HepG2 (cell line): ENCODE data around the gene NRL. TPM values are rescaled to one million over a fixed set of nuclear protein-coding genes. Genes with fewer than 3 reads are reported as not detected.
A peak's percentile ranks its signal among the peaks of the same experiment; 100 is the strongest.

Source experiments
- MBD4 ChIP-seq: IDR thresholded peaks from 2 replicates; pipeline ENCODE4 v1.6.1; 2012; ENCODE audit warnings: low read length, inconsistent platforms, borderline replicate concordance
- MED8 ChIP-seq: sonication (generic); formaldehyde crosslinking; IDR thresholded peaks from 2 replicates; pipeline ENCODE4 v1.8.1; 2023; ENCODE audit warnings: mild to moderate bottlenecking, missing genetic modification reagents; ENCODE audit not compliant: insufficient replicate concordance
- MXD4 ChIP-seq: IDR thresholded peaks from 2 replicates; pipeline ENCODE4 v1.6.1; 2016; ENCODE audit warnings: mild to moderate bottlenecking, missing biosample characterization, missing genetic modification reagents
- NFKB2 ChIP-seq: sonication (generic); formaldehyde crosslinking; IDR thresholded peaks from 2 replicates; pipeline ENCODE4 v1.4.0; 2020; ENCODE audit warnings: missing genetic modification reagents, borderline replicate concordance
- NR2C2 ChIP-seq: sonication (generic); formaldehyde crosslinking; IDR thresholded peaks from 2 replicates; pipeline ENCODE4 v1.4.0; 2020; ENCODE audit warnings: missing genetic modification reagents, mild to moderate bottlenecking, moderate library complexity, borderline replicate concordance
- PHF5A ChIP-seq: IDR thresholded peaks from one replicate; pipeline ENCODE4 v1.6.1; 2018; ENCODE audit warnings: low read depth, missing genetic modification reagents; ENCODE audit not compliant: unreplicated experiment
- SOX6 ChIP-seq, 2 experiments: fragments of 450-650 bp in 1 of 2; sonication (generic) in 1 of 2; formaldehyde crosslinking in 1 of 2; IDR thresholded peaks; 2 replicates each; pipeline versions ENCODE4 v1.4.0 to v1.6.1; 2017 to 2020; ENCODE audit warnings: antibody characterized with exemption in 1 of 2, mild to moderate bottlenecking in 1 of 2, missing genetic modification reagents in 1 of 2
- TAF1 ChIP-seq: sonication (generic); formaldehyde crosslinking; IDR thresholded peaks from 2 replicates; pipeline ENCODE4 v1.4.0; 2020; ENCODE audit warnings: missing genetic modification reagents
- TBX2 ChIP-seq: sonication (generic); formaldehyde crosslinking; IDR thresholded peaks from 2 replicates; pipeline ENCODE4 v1.5.0; 2020; ENCODE audit warnings: missing genetic modification reagents, mild to moderate bottlenecking, borderline replicate concordance
- ZC3H4 ChIP-seq: sonication (generic); formaldehyde crosslinking; IDR thresholded peaks from 2 replicates; pipeline ENCODE4 v1.4.0; 2020; ENCODE audit warnings: missing genetic modification reagents, borderline replicate concordance
- ZNF451 ChIP-seq: sonication (generic); formaldehyde crosslinking; IDR thresholded peaks from 2 replicates; pipeline ENCODE4 v1.5.0; 2020; ENCODE audit warnings: mild to moderate bottlenecking, missing genetic modification reagents
- ZSCAN9 ChIP-seq: IDR thresholded peaks from 2 replicates; pipeline ENCODE4 v1.6.1; 2016; ENCODE audit warnings: borderline replicate concordance
- polyA plus RNA-seq, 8 experiments: library from polyadenylated mRNA; depleted of rRNA in 3 of 8; stranded (reverse) in 7 of 8; unstranded in 1 of 8; fragments of >200 nt; fragmentation: Illumina TruSeq in 4 of 8; extraction: Trizol in 4 of 8; gene quantifications; 2 replicates each; pipeline versions ENCODE4 v1.2.1 to v1.2.3, GENCODE V29; 2011 to 2016; ENCODE audit warnings: low read depth in 4 of 8, missing spikeins in 1 of 8, mixed read lengths in 1 of 8; ENCODE audit not compliant: insufficient read depth in 1 of 8
- total RNA-seq, 5 experiments: library from RNA; depleted of rRNA; stranded (reverse); fragments of >200 nt; fragmentation: Illumina TruSeq; extraction: Trizol; gene quantifications; 2 replicates each; pipeline ENCODE4 v1.2.3, GENCODE V29; 2016; ENCODE audit warnings: low read depth in 1 of 5
- TF ChIP-seq, protein P1 (sequence below): sonication (generic); formaldehyde crosslinking; IDR thresholded peaks from 2 replicates; pipeline ENCODE4 v1.5.1; 2020; ENCODE audit warnings: missing genetic modification reagents, mild to moderate bottlenecking, borderline replicate concordance
- TF ChIP-seq, protein P2 (sequence below): IDR thresholded peaks from 2 replicates; pipeline ENCODE4 v1.6.1; 2012; ENCODE audit warnings: low read depth, low read length, improper control_type of control experiment
- TF ChIP-seq, protein P3 (sequence below): sonication (generic); formaldehyde crosslinking; IDR thresholded peaks from 2 replicates; pipeline ENCODE4 v1.4.0; 2020; ENCODE audit warnings: missing genetic modification reagents, borderline replicate concordance
- TF ChIP-seq, protein P4 (sequence below): sonication (generic); formaldehyde crosslinking; IDR thresholded peaks from 2 replicates; pipeline ENCODE4 v1.5.0; 2020; ENCODE audit warnings: missing genetic modification reagents
- TF ChIP-seq, protein P5 (sequence below): sonication (generic); formaldehyde crosslinking; IDR thresholded peaks from 2 replicates; pipeline ENCODE4 v1.5.0; 2020; ENCODE audit warnings: mild to moderate bottlenecking, missing genetic modification reagents
- TF ChIP-seq, protein P6 (sequence below): sonication (generic); formaldehyde crosslinking; IDR thresholded peaks from 2 replicates; pipeline ENCODE4 v1.5.1; 2020; ENCODE audit warnings: missing genetic modification reagents, mild to moderate bottlenecking, borderline replicate concordance

NRL gene
- total and polyA plus RNA-seq, 2 of the 13 experiments (the other 11 are each of a cell fraction or from before 2014, with no cell fraction given), result 2.5 to 4.7 TPM

DNA sequence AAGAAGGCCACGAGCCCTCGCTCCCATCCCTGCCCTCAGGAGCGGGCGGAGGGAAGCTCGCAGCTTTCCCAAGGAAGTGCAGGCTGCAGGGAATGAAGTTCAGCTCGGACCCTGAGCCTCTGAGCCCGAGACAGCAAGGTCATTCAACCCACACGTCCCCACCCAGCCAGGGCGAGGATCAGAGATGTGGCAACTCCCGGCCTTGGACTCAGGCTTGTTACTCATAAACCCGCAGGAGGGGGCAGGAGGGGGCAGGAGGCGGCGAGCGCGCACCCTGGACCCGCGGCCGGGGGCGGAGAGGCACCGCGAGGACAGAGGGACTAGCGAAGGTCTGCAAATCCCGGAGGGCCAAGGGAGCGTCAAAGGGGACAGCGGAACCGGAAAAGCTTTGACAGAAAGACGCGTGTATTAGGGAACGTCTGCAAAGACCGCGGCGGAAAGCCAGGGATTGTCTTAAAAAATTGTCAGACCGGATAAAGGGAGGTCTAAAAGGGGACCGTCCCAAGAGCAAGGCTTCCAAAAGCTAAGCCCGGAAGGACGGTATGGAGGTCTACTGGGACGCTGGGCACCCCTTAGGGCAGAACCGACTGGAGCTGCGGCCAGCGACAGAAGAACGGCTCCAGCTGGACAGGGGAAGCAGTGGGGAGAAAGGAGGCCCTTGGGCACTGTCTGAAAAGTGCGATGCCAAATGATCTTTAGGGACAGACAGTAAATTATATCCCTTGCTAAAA lies 783 bp downstream of the NRL start (continued):
- TF ChIP-seq PHF5A (peak; percentile 98), NR2C2 (CRISPR knock-in tag) (peak; percentile 95), ZC3H4 (CRISPR knock-in tag) (peak; percentile 97), MXD4 (no peak; the same call in none of the 2 replicates), ZNF451 (CRISPR knock-in tag) (peak; percentile 99), NFKB2 (CRISPR knock-in tag) (peak; percentile 97), MBD4 (no peak), ZSCAN9 (CRISPR knock-in tag) (peak; percentile 92), TBX2 (peak; percentile 98), TAF1 (CRISPR knock-in tag) (peak; percentile 90), MED8 (CRISPR knock-in tag) (peak; percentile 99), SOX6 (IDR thresholded peaks at IDR 0.05) (no peak), SOX6 (CRISPR knock-in tag; IDR thresholded peaks at IDR 0.05) (peak; percentile 97)
- TF ChIP-seq, protein P1, sequence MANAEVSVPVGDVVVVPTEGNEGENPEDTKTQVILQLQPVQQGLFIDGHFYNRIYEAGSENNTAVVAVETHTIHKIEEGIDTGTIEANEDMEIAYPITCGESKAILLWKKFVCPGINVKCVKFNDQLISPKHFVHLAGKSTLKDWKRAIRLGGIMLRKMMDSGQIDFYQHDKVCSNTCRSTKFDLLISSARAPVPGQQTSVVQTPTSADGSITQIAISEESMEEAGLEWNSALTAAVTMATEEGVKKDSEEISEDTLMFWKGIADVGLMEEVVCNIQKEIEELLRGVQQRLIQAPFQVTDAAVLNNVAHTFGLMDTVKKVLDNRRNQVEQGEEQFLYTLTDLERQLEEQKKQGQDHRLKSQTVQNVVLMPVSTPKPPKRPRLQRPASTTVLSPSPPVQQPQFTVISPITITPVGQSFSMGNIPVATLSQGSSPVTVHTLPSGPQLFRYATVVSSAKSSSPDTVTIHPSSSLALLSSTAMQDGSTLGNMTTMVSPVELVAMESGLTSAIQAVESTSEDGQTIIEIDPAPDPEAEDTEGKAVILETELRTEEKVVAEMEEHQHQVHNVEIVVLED (CRISPR knock-in tag), result peak; percentile 77
- TF ChIP-seq, protein P2, sequence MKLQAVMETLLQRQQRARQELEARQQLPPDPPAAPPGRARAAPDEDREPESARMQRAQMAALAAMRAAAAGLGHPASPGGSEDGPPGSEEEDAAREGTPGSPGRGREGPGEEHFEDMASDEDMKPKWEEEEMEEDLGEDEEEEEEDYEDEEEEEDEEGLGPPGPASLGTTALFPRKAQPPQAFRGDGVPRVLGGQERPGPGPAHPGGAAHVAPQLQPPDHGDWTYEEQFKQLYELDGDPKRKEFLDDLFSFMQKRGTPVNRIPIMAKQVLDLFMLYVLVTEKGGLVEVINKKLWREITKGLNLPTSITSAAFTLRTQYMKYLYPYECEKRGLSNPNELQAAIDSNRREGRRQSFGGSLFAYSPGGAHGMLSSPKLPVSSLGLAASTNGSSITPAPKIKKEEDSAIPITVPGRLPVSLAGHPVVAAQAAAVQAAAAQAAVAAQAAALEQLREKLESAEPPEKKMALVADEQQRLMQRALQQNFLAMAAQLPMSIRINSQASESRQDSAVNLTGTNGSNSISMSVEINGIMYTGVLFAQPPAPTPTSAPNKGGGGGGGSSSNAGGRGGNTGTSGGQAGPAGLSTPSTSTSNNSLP, result peak; percentile 92
- TF ChIP-seq, protein P3, sequence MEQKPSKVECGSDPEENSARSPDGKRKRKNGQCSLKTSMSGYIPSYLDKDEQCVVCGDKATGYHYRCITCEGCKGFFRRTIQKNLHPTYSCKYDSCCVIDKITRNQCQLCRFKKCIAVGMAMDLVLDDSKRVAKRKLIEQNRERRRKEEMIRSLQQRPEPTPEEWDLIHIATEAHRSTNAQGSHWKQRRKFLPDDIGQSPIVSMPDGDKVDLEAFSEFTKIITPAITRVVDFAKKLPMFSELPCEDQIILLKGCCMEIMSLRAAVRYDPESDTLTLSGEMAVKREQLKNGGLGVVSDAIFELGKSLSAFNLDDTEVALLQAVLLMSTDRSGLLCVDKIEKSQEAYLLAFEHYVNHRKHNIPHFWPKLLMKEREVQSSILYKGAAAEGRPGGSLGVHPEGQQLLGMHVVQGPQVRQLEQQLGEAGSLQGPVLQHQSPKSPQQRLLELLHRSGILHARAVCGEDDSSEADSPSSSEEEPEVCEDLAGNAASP (CRISPR knock-in tag), result peak; percentile 98
- TF ChIP-seq, protein P4, sequence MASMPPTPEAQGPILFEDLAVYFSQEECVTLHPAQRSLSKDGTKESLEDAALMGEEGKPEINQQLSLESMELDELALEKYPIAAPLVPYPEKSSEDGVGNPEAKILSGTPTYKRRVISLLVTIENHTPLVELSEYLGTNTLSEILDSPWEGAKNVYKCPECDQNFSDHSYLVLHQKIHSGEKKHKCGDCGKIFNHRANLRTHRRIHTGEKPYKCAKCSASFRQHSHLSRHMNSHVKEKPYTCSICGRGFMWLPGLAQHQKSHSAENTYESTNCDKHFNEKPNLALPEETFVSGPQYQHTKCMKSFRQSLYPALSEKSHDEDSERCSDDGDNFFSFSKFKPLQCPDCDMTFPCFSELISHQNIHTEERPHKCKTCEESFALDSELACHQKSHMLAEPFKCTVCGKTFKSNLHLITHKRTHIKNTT, result 0 out of 2 replicates have a peak, but pooled peaks have one; percentile 68
- TF ChIP-seq, protein P5, sequence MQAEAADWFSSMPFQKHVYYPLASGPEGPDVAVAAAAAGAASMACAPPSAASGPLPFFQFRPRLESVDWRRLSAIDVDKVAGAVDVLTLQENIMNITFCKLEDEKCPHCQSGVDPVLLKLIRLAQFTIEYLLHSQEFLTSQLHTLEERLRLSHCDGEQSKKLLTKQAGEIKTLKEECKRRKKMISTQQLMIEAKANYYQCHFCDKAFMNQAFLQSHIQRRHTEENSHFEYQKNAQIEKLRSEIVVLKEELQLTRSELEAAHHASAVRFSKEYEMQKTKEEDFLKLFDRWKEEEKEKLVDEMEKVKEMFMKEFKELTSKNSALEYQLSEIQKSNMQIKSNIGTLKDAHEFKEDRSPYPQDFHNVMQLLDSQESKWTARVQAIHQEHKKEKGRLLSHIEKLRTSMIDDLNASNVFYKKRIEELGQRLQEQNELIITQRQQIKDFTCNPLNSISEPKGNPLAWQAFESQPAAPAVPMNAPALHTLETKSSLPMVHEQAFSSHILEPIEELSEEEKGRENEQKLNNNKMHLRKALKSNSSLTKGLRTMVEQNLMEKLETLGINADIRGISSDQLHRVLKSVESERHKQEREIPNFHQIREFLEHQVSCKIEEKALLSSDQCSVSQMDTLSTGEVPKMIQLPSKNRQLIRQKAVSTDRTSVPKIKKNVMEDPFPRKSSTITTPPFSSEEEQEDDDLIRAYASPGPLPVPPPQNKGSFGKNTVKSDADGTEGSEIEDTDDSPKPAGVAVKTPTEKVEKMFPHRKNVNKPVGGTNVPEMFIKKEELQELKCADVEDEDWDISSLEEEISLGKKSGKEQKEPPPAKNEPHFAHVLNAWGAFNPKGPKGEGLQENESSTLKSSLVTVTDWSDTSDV (CRISPR knock-in tag), result peak; percentile 82; the same call in 1 of the 2 replicates
- TF ChIP-seq, protein P6, sequence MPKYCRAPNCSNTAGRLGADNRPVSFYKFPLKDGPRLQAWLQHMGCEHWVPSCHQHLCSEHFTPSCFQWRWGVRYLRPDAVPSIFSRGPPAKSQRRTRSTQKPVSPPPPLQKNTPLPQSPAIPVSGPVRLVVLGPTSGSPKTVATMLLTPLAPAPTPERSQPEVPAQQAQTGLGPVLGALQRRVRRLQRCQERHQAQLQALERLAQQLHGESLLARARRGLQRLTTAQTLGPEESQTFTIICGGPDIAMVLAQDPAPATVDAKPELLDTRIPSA (CRISPR knock-in tag), result no peak; the same call in 1 of the 2 replicates
